Mesothelial cell of epicardium (in vitro differentiated cells): ENCODE data around the gene STX3. TPM values are rescaled to one million over a fixed set of nuclear protein-coding genes. Genes with fewer than 3 reads are reported as not detected.

Experiments
- DNase-seq, 2 experiments: peaks; one replicate each; pipeline ENCODE4 v3.0.0; 2021; ENCODE audit warnings: low spot score in 2 of 2; ENCODE audit not compliant: unreplicated experiment in 2 of 2
- H3K27ac Mint-ChIP-seq: 2 replicates; pipeline ENCODE4 v1.8.0; 2021; ENCODE audit warnings: mixed read lengths
- H3K27me3 Mint-ChIP-seq: 2 replicates; pipeline ENCODE4 v1.8.0; 2021; ENCODE audit warnings: low read depth, mixed read lengths
- H3K36me3 Mint-ChIP-seq: 2 replicates; pipeline ENCODE4 v1.8.0; 2021; ENCODE audit warnings: mixed read lengths
- H3K4me1 Mint-ChIP-seq: 2 replicates; pipeline ENCODE4 v1.8.0; 2021; ENCODE audit warnings: mixed read lengths
- H3K4me3 Mint-ChIP-seq: 2 replicates; pipeline ENCODE4 v1.8.0; 2021; ENCODE audit warnings: mild to moderate bottlenecking, moderate library complexity, mixed read lengths
- H3K9me3 Mint-ChIP-seq: 2 replicates; pipeline ENCODE4 v1.8.0; 2021; ENCODE audit warnings: mixed read lengths
- total RNA-seq: library from RNA; stranded (reverse); gene quantifications from 3 replicates; pipeline ENCODE4 v1.2.1, GENCODE V29; 2021
- TF ChIP-seq, protein P1 (sequence below): fragments of 200-600 bp; sonication (generic); IDR thresholded peaks from one replicate; pipeline ENCODE4 v1.5.0; 2021; ENCODE audit warnings: antibody characterized with exemption; ENCODE audit not compliant: unreplicated experiment

STX3 gene
- total RNA-seq, 1 donor from 2014 or later, result 24.2 TPM

DNA sequence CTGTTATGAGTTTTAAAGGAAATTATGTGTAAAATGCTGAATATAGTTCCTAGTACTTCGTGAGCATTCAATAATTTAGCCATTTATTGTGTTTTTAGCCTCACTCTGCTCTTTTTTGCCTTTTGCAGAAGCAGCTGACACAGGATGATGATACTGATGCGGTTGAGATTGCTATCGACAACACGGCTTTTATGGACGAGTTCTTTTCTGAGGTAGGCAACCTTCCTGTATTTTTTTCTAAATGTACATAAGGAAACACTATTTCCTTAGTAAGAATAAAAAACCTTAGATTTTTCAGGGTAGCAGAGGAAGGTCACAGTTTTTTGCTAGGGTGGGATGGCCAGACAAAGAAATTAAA lies 17.9 kb downstream of the STX3 start:
- H3K36me3 Mint-ChIP-seq, result peaks cover 4% of the 10 kb centered on the region
- TF ChIP-seq, protein P1, sequence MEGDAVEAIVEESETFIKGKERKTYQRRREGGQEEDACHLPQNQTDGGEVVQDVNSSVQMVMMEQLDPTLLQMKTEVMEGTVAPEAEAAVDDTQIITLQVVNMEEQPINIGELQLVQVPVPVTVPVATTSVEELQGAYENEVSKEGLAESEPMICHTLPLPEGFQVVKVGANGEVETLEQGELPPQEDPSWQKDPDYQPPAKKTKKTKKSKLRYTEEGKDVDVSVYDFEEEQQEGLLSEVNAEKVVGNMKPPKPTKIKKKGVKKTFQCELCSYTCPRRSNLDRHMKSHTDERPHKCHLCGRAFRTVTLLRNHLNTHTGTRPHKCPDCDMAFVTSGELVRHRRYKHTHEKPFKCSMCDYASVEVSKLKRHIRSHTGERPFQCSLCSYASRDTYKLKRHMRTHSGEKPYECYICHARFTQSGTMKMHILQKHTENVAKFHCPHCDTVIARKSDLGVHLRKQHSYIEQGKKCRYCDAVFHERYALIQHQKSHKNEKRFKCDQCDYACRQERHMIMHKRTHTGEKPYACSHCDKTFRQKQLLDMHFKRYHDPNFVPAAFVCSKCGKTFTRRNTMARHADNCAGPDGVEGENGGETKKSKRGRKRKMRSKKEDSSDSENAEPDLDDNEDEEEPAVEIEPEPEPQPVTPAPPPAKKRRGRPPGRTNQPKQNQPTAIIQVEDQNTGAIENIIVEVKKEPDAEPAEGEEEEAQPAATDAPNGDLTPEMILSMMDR, result no peak
- H3K4me1 Mint-ChIP-seq, result peaks cover 9% of the 10 kb centered on the region

DNA sequence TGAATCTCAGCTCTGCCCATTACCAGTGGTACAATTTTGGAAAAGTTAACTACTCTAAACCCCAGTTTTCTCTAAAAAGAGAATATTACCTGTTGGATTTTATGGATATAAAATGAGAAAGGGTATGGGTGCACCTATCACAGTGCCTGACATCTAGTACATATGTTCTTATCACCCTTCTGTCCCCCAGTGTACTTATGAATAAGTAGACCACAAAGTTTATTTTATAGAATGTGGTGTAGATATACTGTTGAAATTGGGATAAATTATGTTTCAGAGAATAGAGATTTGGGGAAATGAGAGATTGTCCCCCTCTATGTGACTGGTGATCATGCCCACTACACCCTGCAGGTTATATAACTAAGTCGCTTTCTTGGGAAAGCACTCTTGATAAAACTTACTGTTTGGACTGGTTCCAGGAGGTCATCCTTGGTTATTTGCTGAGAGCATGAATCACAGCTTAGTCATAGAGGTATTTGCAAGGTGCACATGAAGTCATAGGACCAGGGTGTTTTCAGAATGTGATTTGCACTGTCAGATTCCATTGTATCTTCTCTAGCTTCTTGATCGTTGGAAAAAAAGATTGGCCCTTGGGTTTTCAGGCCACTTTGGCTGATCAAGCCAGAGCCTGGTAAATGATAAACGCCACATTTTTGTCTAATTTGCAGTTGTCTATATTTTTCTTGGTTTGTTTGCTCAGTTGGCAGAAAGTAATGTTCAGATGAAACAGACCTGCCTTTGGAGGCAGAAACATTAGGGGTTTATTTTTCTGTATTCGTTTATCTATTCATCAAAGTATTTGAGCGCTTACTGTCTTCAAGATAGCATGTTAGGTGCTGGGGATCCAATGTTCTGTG lies 21.3 kb downstream of the STX3 start:
- Mint-ChIP-seq H3K36me3 (peaks cover 4% of the 10 kb centered on the region), H3K9me3 (no peaks in the 10 kb centered on the region), H3K4me1 (peaks cover 9% of the 10 kb centered on the region), H3K27ac (no peak overlapping the region), H3K27me3 (no peaks in the 10 kb centered on the region), H3K4me3 (no peak overlapping the region)
- TF ChIP-seq, protein P1, result no peak
- DNase-seq, result no peak

More for the DNA sequence above, 17.9 kb downstream of the STX3 start:
- Mint-ChIP-seq H3K9me3 (no peaks in the 10 kb centered on the region), H3K27ac (no peak overlapping the region), H3K27me3 (no peaks in the 10 kb centered on the region), H3K4me3 (no peak overlapping the region)
- DNase-seq, result no peak

DNA sequence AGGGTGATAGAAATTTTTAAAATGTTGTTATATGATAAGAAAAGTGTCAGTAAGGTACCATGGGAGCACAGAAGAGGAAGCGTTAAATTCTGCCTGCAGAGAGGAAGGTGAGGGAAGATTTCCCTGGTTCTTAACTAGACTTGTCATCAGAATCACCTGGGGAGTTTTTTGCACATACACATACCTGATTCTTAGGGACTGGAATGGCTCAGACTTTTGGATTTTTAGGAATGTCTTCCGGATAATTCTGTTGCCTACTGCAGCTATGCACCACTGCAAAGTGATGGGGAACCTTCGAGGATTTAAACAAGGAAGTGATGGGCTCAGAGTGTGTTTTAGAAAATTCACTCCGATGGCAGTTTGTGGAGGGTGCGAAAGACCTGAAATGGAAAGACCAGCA lies 21.9 kb downstream of the STX3 start:
- TF ChIP-seq, protein P1, result no peak
- Mint-ChIP-seq H3K4me1 (peaks cover 9% of the 10 kb centered on the region), H3K36me3 (peaks cover 4% of the 10 kb centered on the region), H3K9me3 (no peaks in the 10 kb centered on the region), H3K4me3 (no peak overlapping the region), H3K27ac (no peak overlapping the region), H3K27me3 (no peaks in the 10 kb centered on the region)
- no peak for DNase-seq

DNA sequence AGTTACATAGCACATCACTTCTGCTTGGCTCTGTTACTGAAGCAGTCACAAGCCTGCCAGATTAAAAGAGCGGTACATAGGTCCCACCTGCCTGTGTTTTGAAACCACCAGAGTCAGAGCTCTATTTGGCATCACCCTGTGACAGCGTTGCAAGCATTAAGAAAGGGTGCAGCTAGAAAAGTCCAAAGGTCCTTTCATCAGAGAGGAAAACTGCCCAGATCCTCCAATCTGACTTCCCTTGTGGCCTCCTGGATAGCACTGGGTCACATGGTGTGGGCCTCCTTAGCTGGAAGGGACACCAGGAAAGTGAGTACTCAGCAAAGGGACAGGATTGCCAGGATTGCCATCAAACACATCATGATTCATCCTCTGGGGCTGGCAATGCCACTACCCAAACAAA lies 22.9 kb downstream of the STX3 start:
- H3K27me3 Mint-ChIP-seq, result no peaks in the 10 kb centered on the region
- TF ChIP-seq, protein P1, result no peak
- no peak overlapping the region for H3K4me3 Mint-ChIP-seq
- H3K27ac Mint-ChIP-seq, result no peak overlapping the region
- no peaks in the 10 kb centered on the region for H3K9me3 Mint-ChIP-seq
- no peak for DNase-seq
- peaks cover 7% of the 10 kb centered on the region for H3K36me3 Mint-ChIP-seq
- peaks cover 9% of the 10 kb centered on the region for H3K4me1 Mint-ChIP-seq

DNA sequence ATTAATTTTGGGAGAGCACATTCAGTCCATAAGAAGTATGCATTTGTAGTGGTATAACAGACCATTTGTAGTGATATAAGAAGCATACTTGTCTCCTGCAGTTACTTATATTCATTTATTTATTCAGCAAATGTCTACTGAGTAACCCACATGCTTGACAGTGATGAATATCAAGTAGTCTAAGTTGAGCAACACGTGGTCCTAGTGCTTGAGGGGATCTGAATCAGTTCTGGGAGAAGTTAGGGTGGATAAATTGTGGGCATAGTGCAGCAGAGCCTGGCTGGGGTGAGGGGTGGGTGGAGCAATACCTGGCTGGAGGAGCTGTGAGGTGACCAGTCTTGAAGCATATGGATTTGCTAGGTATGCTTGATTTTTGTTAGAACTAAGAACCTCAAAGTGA lies 24.3 kb downstream of the STX3 start:
- Mint-ChIP-seq H3K36me3 (peaks cover 9% of the 10 kb centered on the region), H3K27me3 (no peaks in the 10 kb centered on the region), H3K27ac (no peak overlapping the region), H3K9me3 (no peaks in the 10 kb centered on the region), H3K4me1 (peaks cover 9% of the 10 kb centered on the region), H3K4me3 (no peak overlapping the region)
- no peak for DNase-seq
- TF ChIP-seq, protein P1, result no peak
